IPS-18c (cell line): ENCODE data around the gene N4BP2L1.

Source experiments
- H3K4me3 ChIP-seq: 2 replicates; pipeline ENCODE4 v1.7.0; 2013; ENCODE audit warnings: low read depth, mild to moderate bottlenecking, low read length, moderate library complexity; ENCODE audit not compliant: insufficient read depth
- H3K9me3 ChIP-seq: one replicate; pipeline ENCODE4 v1.6.1; 2013; ENCODE audit warnings: mild to moderate bottlenecking, low read length, moderate library complexity; ENCODE audit not compliant: control insufficient read depth, insufficient read depth

N4BP2L1 gene

GRCh38 chr13:32413284-32413683 is 14.6 kb downstream of the N4BP2L1 start:
- H3K9me3 ChIP-seq: no peaks in the 10 kb centered on the region
- no peak overlapping the region for H3K4me3 ChIP-seq

DNA sequence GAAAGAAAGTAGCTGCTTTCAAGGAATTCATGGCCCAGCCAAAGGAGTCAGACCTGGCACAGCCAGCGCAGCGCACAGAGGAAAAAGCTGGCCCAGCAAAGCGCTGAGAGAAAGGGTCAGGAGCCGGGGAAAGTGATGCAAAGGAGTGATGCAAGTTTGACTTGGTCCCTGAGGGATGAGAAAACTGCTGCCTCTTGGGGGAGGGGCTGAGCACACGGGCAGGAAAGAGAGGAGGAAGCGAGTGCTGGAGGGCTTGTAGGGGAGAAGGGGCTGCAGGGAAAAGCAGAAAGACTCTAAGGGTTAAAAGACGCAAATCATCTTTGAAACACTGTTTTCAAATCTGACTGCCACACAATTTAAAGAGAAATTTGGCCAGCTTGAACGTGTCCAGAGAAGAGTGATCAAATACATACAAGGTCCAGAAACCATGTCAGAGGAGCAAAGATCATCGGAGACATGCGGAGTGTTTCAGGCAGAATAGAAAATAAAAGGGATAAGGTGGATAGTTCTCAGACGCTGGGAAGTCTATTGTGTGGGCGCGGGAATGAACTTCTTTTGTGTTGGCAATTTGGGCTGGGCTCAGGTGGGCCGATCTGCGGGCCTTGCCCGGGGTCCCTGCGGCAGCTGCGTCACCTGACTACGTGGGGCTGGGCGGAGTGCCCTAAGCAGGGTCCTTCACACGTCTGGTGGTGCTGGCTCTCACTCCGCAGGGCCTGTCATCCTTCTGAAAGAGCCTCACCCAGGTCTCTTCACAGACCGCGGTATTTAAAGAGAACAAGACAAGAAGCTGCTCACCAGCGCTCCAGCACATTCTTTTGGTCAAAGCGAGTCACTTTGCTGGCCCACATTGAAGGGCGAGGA is 18.1 kb downstream of the N4BP2L1 start:
- Histone ChIP-seq H3K9me3 (no peaks in the 10 kb centered on the region), H3K4me3 (peak overlapping the region; percentile 51)

DNA sequence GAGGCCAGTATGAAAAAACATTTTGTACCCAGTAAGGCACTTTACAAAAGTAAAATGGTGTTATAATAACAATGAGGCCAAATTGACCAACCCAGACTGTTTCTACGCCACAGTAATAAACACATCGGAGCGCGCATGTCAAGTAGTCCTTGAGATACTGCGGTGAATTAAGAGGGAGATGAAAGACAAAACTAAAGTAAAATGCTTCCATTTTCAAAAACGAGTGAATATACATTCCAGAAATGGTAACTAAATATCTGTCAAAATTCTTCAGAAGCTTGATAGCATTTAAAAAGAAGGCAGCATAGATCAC is 19.0 kb downstream of the N4BP2L1 start:
- H3K9me3 ChIP-seq: no peaks in the 10 kb centered on the region
- no peak overlapping the region for H3K4me3 ChIP-seq

DNA sequence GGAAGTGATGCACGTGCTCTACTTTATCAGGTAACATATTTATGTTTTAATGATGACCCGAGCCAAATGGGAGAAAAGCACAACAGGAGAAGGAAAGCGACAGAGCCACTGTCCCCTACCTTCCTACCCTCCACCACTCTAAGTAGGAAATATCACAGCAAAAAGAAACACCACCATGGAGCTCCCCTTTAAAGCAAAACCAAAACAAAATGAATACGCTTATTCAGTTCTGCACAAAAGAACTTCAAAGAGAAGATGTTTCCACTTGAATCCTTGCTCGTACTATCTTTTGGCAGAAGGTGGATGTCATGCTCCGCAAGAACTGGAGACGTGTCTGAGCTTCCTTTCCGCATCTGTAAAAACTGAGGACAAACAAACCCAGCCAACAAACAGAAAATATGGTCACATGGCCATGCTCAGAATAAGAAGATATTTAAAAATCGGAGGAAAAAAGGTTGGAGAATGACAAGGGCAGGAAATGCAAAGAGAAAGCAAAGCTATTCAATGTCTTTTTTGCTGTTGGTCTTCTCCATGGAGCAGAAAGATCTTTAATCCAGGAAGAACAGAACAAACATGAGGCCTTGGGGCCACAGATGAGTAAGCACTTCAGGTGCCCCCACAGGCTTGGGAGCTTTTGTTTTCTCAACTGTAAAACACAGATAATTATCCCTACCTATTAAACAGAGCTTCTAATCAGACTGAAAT is 19.5 kb downstream of the N4BP2L1 start:
- Histone ChIP-seq H3K9me3 (no peaks in the 10 kb centered on the region), H3K4me3 (no peak overlapping the region)

- Histone ChIP-seq H3K4me3 (no peak overlapping the region), H3K9me3 (no peaks in the 10 kb centered on the region)
Measured at GRCh38 chr13:32407854-32408253, 20.1 kb downstream of the N4BP2L1 start.

- no peaks in the 10 kb centered on the region for H3K9me3 ChIP-seq
- no peak overlapping the region for H3K4me3 ChIP-seq
Measured at GRCh38 chr13:32403108-32403507, 24.8 kb downstream of the N4BP2L1 start.

DNA sequence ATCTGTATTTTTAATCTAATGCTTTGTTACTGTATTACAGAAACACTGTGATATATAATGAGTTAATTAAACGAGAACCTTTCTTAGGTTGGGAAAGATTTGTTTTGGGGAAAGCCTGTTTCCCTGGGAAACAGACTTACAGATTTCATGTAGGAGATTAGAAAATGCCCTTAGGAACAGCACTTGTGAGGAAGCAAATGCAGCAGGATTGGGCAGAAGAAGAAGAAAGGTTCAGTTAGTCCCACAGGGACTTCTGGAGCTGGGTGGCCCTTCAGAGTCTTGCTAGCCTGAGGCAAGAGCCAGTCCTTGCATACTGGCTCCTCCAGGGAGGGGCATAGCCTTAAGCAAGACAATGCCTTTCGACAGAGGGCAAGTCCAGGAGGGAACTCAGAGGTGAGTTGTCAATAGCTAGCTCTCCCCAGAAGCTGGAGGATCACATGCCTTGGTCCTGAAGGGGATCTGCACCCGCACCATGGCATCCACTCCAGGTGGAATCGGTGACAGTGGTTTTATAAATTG is 36.8 kb downstream of the N4BP2L1 start:
- Histone ChIP-seq H3K9me3 (no peaks in the 10 kb centered on the region), H3K4me3 (no peak overlapping the region)

GRCh38 chr13:32390484-32390883 is 37.4 kb downstream of the N4BP2L1 start:
- H3K4me3 ChIP-seq: no peak overlapping the region
- H3K9me3 ChIP-seq: no peaks in the 10 kb centered on the region

GRCh38 chr13:32390048-32390447 is 37.9 kb downstream of the N4BP2L1 start:
- no peak overlapping the region for H3K4me3 ChIP-seq

DNA sequence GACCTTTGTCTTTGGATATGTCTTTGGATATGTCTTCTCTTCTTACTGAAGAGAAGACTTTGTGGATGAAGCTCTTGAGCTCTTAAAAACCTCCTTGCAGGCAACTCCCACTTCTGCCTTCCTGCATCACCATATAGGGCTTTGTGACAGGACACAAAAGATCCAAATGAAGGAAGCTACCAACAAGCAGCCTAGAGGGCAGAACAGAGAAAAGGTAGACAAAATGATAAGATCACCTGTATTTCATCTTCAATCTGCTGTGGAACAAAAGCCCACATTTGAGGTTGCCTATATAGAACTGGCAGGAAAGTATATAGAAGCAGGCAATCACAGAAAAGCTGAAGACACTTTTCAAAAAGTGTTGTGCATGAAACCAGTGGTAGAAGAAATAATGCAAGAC is 42.5 kb downstream of the N4BP2L1 start:
- Histone ChIP-seq H3K9me3 (no peaks in the 10 kb centered on the region), H3K4me3 (no peak overlapping the region)

More at GRCh38 chr13:32390048-32390447, 37.9 kb downstream of the N4BP2L1 start:
- H3K9me3 ChIP-seq: no peaks in the 10 kb centered on the region

- Histone ChIP-seq H3K4me3 (no peak overlapping the region), H3K9me3 (no peaks in the 10 kb centered on the region)
Measured at GRCh38 chr13:32384702-32385101, 43.2 kb downstream of the N4BP2L1 start.

DNA sequence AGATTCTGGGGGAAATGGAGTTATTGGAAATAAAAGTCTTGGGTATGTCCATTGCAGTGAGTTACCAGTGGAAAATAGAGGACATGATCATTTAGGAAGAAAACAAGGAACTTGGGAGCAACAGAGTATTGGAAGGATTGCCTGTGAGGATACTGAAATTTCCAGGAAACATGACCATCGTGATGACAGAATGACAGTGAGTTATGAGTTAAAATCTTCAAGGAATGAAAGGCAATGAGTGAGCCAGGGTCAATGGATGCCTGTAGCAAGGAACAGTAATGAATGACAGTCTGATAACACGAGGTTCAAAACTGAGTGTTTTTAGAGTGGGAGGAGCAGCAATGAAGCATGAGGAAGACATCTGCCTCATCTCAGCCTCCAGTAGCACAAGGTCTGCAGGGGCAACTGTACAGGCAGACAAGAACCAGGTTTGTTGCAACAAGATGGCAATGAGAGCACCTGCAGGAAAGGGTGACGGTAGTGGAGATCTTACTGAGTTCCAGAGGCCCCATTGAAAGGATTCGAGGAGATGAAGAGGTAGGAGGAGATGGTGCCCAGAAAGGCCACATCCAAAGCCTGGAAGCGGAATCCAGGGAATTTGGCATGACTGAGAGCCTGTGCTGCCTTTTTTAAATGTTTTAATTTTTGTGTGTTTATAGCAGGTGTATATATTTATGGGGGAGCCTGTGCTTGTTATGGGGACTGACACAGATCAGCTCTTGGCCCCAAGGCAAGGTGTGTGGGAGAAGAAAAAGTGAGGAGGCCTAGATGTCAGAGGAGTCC is 43.9 kb downstream of the N4BP2L1 start:
- H3K4me3 ChIP-seq: no peak overlapping the region
- no peaks in the 10 kb centered on the region for H3K9me3 ChIP-seq

GRCh38 chr13:32381539-32381938 is 46.4 kb downstream of the N4BP2L1 start:
- H3K4me3 ChIP-seq: no peak overlapping the region

DNA sequence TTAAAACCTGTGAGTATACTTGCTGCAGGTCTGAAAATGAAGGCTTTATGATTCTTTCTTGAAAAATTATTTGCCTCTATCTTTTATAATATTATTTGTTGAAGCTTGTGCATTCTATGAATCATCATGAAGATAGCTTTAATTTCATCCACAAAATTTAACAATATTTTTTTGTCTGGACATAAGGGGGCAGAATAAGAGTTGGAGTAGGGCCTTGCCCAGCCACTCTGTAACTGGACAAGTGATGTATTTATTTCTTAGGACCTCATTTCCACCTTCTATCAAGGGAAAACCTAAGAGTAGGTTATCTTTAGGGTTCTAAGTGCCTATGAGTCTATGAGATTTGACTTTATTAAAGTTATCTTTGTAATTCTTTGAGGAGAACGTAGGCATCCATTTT is 49.9 kb downstream of the N4BP2L1 start:
- H3K9me3 ChIP-seq: peaks cover 4% of the 10 kb centered on the region
- H3K4me3 ChIP-seq: no peak overlapping the region

More at GRCh38 chr13:32381539-32381938, 46.4 kb downstream of the N4BP2L1 start:
- no peaks in the 10 kb centered on the region for H3K9me3 ChIP-seq

DNA sequence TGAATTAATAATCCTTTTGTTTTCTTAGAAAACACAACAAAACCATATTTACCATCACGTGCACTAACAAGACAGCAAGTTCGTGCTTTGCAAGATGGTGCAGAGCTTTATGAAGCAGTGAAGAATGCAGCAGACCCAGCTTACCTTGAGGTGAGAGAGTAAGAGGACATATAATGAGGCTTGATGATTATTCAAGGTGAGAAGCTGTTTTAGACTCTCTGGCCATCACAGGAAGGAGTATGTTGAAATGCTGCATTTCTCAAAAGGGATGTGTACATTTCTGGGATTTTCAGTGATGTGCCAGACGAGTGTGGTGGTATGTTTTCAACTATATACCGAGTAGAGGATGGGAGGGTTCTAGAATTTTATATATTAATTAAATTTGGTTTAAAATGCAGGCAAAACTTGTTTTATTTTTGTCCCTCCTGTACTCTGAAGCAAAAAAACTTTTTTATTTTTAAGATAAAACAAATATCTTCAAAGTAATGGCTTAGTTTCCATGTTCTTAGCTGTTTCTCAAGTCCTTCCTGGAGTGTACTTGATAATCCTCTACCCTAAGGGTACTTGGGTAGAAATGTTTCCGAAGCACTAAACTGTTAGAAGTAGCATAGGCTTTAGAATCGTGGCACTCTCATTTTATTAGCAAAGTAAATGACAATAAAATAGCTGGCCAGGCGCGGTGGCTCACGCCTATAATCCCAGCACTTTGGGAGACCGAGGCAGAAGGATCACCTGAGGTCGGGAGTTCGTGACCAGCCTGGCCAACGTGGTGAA is 51.1 kb downstream of the N4BP2L1 start:
- H3K9me3 ChIP-seq: peaks cover 4% of the 10 kb centered on the region
- no peak overlapping the region for H3K4me3 ChIP-seq

- peaks cover 4% of the 10 kb centered on the region for H3K9me3 ChIP-seq
- no peak overlapping the region for H3K4me3 ChIP-seq
Measured at GRCh38 chr13:32370805-32371204, 57.1 kb downstream of the N4BP2L1 start.

DNA sequence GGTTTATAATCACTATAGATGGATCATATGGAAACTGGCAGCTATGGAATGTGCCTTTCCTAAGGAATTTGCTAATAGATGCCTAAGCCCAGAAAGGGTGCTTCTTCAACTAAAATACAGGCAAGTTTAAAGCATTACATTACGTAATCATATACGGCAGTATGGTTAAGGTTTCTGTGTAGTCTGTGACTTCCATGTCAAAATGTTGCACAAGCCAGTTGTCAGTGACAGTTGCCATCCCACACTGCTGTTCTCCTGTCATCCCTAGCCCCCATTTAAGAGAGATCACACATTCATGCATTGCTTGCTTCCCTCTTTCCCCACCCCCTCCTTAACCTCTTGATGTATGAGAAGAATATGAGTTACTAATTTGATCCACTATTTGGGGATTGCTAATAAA is 65.4 kb downstream of the N4BP2L1 start:
- H3K4me3 ChIP-seq: no peak overlapping the region
- no peaks in the 10 kb centered on the region for H3K9me3 ChIP-seq
